22Rv1 (cell line): ENCODE measurements around the gene ANXA9.

ENCODE experiments used
- H3K27ac ChIP-seq: fragments of 450-650 bp; 2 replicates; pipeline ENCODE4 v1.5.1; 2017
- CTCF ChIP-seq: fragments of 450-650 bp; IDR thresholded peaks from 2 replicates; pipeline ENCODE4 v1.5.1; 2017; ENCODE audit warnings: mild to moderate bottlenecking
- ZFX ChIP-seq: fragments of 450-650 bp; IDR thresholded peaks from 2 replicates; pipeline ENCODE4 v1.6.1; 2017; ENCODE audit warnings: antibody characterized with exemption, borderline replicate concordance

ANXA9 gene

GRCh38 chr1:150963321-150964163 lies 18.6 kb upstream of the ANXA9 start:
- TF ChIP-seq ZFX (no peak), CTCF (no peak)
- peak overlapping the region; percentile 21; the same call in 1 of the 2 replicates for H3K27ac ChIP-seq

- no peak for TF ChIP-seq ZFX
- TF ChIP-seq CTCF: no peak
- H3K27ac ChIP-seq: peak overlapping the region; percentile 11; the same call in 1 of the 2 replicates
These were observed 18.0 kb upstream of the ANXA9 start for GRCh38 chr1:150964164-150964489.

GRCh38 chr1:150965605-150966004 lies 16.5 kb upstream of the ANXA9 start:
- H3K27ac ChIP-seq: 0 out of 2 replicates have a peak overlapping the region, but pooled peaks have one; percentile 6
- no peak for TF ChIP-seq CTCF
- no peak for TF ChIP-seq ZFX

- H3K27ac ChIP-seq: 0 out of 2 replicates have a peak overlapping the region, but pooled peaks have one; percentile 6
- TF ChIP-seq CTCF: no peak
These were observed 16.1 kb upstream of the ANXA9 start for GRCh38 chr1:150966011-150966410.

- TF ChIP-seq CTCF (no peak), ZFX (no peak)
- H3K27ac ChIP-seq: no peak overlapping the region
These were observed 14.2 kb upstream of the ANXA9 start for GRCh38 chr1:150967936-150968335.

GRCh38 chr1:150968491-150968890 lies 13.6 kb upstream of the ANXA9 start:
- H3K27ac ChIP-seq: peak overlapping the region; percentile 86; the same call in 1 of the 2 replicates
- no peak for TF ChIP-seq CTCF
- no peak for TF ChIP-seq ZFX

- peak overlapping the region; percentile 86 for H3K27ac ChIP-seq
These were observed 12.5 kb upstream of the ANXA9 start for GRCh38 chr1:150969626-150970025.

More at GRCh38 chr1:150969626-150970025, 12.5 kb upstream of the ANXA9 start:
- TF ChIP-seq CTCF (no peak), ZFX (no peak)
